Naive thymus-derived CD8-positive, alpha-beta T cell (primary cell): ENCODE data around the gene TADA2B. TPM values are rescaled to one million over a fixed set of nuclear protein-coding genes. Genes with fewer than 3 reads are reported as not detected.
A peak's percentile ranks its signal among the peaks of the same experiment; 100 is the strongest.

Source experiments
- ATAC-seq, 2 donors: fragments of 150-1000 bp; cut with Tn5 transposase in 1 of 2; sonication (Bioruptor Pico), chemical (Tn5 transposase) in 1 of 2; 1 replicate in 1 of 2; 2 replicates in 1 of 2; pipeline ENCODE4 v1.10.0; 2021; ENCODE audit warnings: mild to moderate bottlenecking in 2 of 2, moderate library complexity in 2 of 2
- POLR2A ChIA-PET: fragments of 350-600 bp; sonication (Branson Sonifier 250); formaldehyde crosslinking; loops from one replicate; lab custom pipeline; 2021; ENCODE audit warnings: antibody characterized with exemption; lab: Charles Lee
- DNase-seq, 10 donors: peaks; one replicate each; pipeline versions ENCODE4 v3.0.0 to v3.0.0-alpha.2; 2020 to 2022
- H3K27ac Mint-ChIP-seq, 10 donors: one replicate each; pipeline ENCODE4 v1.8.0; 2020 to 2022; ENCODE audit warnings: mild to moderate bottlenecking in 10 of 10, mixed read lengths in 10 of 10, moderate library complexity in 4 of 10, inconsistent platforms in 1 of 10
- H3K27me3 Mint-ChIP-seq, 5 donors: one replicate each; pipeline ENCODE4 v1.8.0; 2021 to 2022; ENCODE audit warnings: mixed read lengths in 5 of 5
- H3K36me3 Mint-ChIP-seq, 3 donors: one replicate each; pipeline ENCODE4 v1.8.0; 2020 to 2022; ENCODE audit warnings: mixed read lengths in 3 of 3, mild to moderate bottlenecking in 2 of 3, inconsistent platforms in 1 of 3
- H3K4me1 Mint-ChIP-seq, 4 donors: one replicate each; pipeline ENCODE4 v1.8.0; 2021 to 2022; ENCODE audit warnings: mixed read lengths in 4 of 4
- H3K4me3 Mint-ChIP-seq, 10 donors: one replicate each; pipeline ENCODE4 v1.8.0; 2020 to 2022; ENCODE audit warnings: mild to moderate bottlenecking in 10 of 10, mixed read lengths in 10 of 10, moderate library complexity in 6 of 10, inconsistent platforms in 1 of 10
- H3K9me3 Mint-ChIP-seq, 9 donors: one replicate each; pipeline ENCODE4 v1.8.0; 2020 to 2022; ENCODE audit warnings: mixed read lengths in 9 of 9, mild to moderate bottlenecking in 3 of 9, inconsistent platforms in 1 of 9, moderate library complexity in 1 of 9
- polyA plus RNA-seq, 3 donors: library from polyadenylated mRNA; unstranded; fragments of 300-500 nt; fragmentation: Illumina TruSeq; gene quantifications; one replicate each; pipeline ENCODE4 v1.2.3, GENCODE V29; 2021
- total RNA-seq, 8 experiments: library from RNA in 2 of 8; stranded (reverse) in 2 of 8; gene quantifications; one replicate each; pipeline ENCODE4 v1.2.3 and lab custom pipeline; 2021 to 2026

The TADA2B gene
- total and polyA plus RNA-seq, 5 experiments from 2014 or later: 2.6 to 55.2 (median 4.8) TPM

DNA sequence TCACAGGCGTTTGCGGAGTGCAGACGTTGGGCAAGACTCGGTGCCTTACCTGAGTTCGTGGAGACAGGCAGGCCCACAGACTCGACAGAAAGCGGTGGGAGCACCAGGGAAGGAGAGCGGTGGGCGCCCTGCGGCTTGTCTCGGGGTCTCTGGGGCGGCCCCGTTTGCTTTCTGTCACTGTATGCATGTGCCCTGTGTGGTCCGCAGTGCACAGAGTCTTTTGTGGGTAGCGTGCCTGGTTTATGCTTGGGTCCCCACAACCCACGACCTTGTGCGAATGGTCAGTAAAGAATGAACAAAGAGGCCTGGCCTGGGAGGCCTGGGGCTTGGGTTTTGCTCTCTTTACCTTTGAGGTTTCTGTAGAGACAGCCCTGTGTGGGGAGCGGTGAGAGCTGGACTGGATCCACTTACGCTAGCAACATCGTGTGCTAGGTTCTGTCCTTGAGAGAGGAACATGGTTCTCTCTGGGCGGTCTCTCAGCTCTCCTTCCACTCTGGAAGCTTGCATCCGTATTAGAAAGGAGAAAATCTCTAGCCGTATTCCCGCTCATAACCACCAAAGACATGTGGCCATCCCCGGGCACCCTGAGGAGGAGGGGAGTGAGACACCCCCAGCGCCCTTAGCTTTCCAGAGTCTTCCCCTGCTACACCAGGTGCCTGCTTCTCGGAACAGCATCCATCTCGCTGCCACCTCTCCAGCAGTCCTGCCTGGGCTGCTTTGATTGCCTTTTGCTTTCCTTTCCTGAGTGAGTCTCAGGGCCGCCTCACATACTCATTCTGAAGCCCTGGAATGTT lies 1.2 kb downstream of the TADA2B start:
- peaks cover 0 to 11% (median 2%) of the 10 kb centered on the region in 3 donors for H3K36me3 Mint-ChIP-seq
- no peak for DNase-seq
- H3K4me3 Mint-ChIP-seq: peak overlapping the region; percentile 87 to 95 (median 92)
- no peaks in the 10 kb centered on the region for H3K27me3 Mint-ChIP-seq
- ATAC-seq: no peak
- POLR2A ChIA-PET: interaction anchor here (0.6 to 6.9 kb wide), 13 partner anchors 12 to 860 kb away, joined by 3 to 172 read pairs (median 5); partner anchors contain the start of genes BLOC1S4, GRPEL1 and TBC1D14
- peaks cover 39 to 66% (median 55%) of the 10 kb centered on the region in 4 donors for H3K4me1 Mint-ChIP-seq
- H3K27ac Mint-ChIP-seq: peak overlapping the region; percentile 68 to 93 (median 88)
- H3K9me3 Mint-ChIP-seq: no peaks in the 10 kb centered on the region

DNA sequence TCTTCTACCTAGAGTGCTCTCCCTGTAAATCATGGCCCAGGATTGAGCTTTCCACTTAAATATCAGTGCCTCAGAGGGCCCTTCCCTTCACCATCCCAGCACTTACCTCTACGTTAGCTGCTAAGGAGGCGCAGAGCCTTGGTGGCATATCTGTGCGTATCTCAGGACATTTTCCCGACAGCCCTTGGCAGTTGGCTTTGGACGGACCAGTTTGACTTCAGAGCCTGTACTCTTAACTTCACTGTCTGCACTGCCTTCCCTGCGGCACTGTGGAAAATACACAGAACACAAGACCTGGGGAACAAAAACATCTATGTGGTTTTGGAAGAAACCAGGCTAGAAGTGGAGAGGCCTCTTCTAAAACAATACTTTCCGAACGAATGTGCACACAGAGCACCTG lies 2.4 kb downstream of the TADA2B start:
- Mint-ChIP-seq H3K27ac (peak overlapping the region in 8 of 10 donors; percentile 41 to 80 (median 74)), H3K36me3 (peaks cover 0 to 11% (median 2%) of the 10 kb centered on the region in 3 donors), H3K4me1 (peaks cover 43 to 73% (median 62%) of the 10 kb centered on the region in 4 donors), H3K4me3 (peak overlapping the region; percentile 87 to 95 (median 92)), H3K27me3 (no peaks in the 10 kb centered on the region), H3K9me3 (no peaks in the 10 kb centered on the region)
- ATAC-seq (no peak), DNase-seq (no peak)
- POLR2A ChIA-PET: interaction anchor here (1.1 to 6.9 kb wide), 4 partner anchors 17 to 136 kb away, joined by 3 to 172 read pairs (median 20); partner anchors contain the start of genes GRPEL1 and TBC1D14

DNA sequence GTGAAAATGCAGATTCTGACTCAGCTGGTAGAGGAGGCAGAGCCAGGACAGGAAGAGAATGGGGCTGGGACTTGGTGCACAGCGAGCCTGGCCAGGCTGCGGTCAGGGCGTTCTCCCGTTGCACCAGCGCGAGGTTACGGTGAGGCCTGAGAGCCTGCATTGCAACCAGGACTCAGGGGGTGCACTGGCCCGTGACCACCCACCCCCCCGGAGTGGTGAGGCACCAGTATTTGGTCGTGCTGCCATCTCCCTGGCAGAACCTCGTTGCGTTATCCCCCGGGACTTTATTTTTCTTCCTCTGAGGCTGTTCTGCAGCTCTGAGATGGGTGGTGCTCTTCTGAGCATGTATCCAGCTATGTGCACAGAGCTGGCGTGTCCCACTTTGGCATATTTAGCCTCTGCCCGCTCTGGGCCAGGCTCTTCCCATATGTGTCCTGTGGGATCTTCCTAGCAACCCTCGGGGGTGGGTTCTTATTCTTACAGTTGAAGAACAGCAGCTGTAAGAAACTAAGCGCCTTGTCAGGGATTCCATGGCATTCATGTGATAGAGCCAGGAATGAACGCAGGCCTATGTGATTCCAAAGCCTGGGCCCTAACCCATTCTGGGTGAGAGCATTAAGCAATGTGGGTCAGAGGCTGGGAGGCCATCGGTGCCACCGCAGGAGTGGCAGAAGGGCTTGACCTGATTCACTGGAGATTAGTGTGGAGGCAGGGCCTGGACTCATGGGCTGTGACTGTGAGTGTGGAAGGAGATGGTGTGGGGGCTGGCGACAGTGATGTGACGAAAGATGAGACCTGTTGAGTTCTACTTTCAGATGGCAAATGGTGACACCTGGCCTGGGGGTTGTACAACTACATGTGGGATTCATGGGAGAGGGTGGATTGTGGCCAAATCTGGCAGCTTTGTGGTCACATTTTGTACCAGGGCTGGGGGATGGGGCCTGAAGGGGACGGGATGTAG lies 3.1 kb downstream of the TADA2B start:
- Mint-ChIP-seq H3K9me3 (no peaks in the 10 kb centered on the region), H3K4me1 (peaks cover 43 to 73% (median 64%) of the 10 kb centered on the region in 4 donors), H3K27ac (peak overlapping the region in 6 of 10 donors; percentile 75 to 89 (median 80)), H3K4me3 (peak overlapping the region; percentile 87 to 95 (median 92)), H3K27me3 (no peaks in the 10 kb centered on the region), H3K36me3 (peaks cover 0 to 13% (median 2%) of the 10 kb centered on the region in 3 donors)
- ATAC-seq: no peak
- POLR2A ChIA-PET: interaction anchor here (1.2 to 6.9 kb wide), 4 partner anchors 17 to 72 kb away, joined by 3 to 172 read pairs (median 5); partner anchors contain the start of gene GRPEL1
- no peak for DNase-seq

DNA sequence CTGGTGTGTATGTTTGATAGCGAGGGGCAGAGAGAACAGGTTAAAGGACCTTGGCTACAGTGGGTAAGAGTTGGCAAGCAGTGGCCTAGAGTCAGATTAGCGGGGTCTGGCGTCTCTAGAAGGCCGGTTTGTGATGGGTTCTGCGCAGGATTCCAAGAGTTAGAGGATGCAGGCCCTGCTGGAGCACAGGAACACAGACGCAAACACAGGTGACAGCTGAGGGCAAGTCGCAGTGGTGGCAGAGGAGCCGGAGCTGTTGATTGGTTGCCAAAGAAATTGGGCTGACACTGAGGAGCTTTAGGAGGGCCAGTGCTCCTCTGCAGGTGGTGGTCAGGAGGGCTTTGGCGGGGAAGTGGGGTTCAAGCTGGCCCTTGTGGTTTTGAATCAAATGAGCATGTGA lies 3.8 kb downstream of the TADA2B start:
- POLR2A ChIA-PET: interaction anchor here (1.2 to 1.5 kb wide), 3 partner anchors 16 to 72 kb away, joined by 3 to 6 read pairs (median 4); partner anchors contain the start of gene GRPEL1
- H3K27me3 Mint-ChIP-seq: no peaks in the 10 kb centered on the region
- peak overlapping the region in 9 of 10 donors; percentile 60 to 94 (median 87) for H3K4me3 Mint-ChIP-seq
- peaks cover 40 to 69% (median 64%) of the 10 kb centered on the region in 4 donors for H3K4me1 Mint-ChIP-seq
- H3K27ac Mint-ChIP-seq: peak overlapping the region in 8 of 10 donors; percentile 15 to 89 (median 78)
- DNase-seq: no peak
- H3K36me3 Mint-ChIP-seq: peaks cover 0 to 13% (median 2%) of the 10 kb centered on the region in 3 donors
- ATAC-seq: no peak
- no peaks in the 10 kb centered on the region for H3K9me3 Mint-ChIP-seq

DNA sequence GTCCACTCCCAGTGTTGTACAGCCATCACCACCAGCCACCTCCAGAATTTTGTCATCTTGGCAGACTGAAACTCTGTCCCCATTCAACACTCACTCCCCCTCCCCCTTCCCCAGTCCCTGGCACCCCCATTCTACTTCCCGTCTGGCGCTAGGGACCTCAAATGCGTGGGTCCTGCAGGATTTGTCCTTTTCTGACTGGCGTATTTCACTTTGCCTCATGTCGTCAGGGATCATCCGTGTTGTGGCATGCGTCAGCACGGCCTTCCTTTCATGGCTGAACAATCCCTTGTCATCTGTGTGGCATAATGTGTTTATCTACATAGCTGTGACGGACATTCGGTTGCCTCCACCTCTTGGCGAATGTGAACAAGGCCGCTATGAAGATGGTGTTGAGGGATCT lies 5.5 kb downstream of the TADA2B start:
- Mint-ChIP-seq H3K27me3 (no peaks in the 10 kb centered on the region), H3K9me3 (no peaks in the 10 kb centered on the region), H3K36me3 (peaks cover 0 to 25% (median 2%) of the 10 kb centered on the region in 3 donors), H3K4me1 (peaks cover 41 to 81% (median 71%) of the 10 kb centered on the region in 4 donors), H3K4me3 (peak overlapping the region in 3 of 10 donors; percentile 15 to 70 (median 52)), H3K27ac (peak overlapping the region in 1 of 10 donors; percentile 51)
- no peak for DNase-seq
- ATAC-seq: no peak
- POLR2A ChIA-PET: no interaction called here

DNA sequence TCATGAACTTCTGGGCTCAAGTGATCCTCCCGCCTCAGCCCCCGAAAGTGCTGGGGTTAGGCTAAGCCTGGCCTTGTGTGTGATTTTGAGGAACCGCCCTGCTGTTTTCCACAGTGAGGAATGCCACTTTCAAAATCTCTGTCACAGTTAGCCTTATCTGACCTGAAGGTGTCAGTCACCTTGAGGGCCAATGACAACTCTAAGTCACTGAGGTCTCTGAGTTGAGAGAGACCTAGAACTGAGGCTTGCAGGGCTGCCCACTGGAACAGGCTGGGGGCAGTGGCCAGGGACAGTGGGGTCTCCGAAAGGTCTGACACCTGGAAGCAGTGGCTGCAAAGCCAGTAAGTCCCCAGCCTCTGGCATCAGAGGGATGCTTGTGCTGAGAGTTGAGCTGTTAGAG lies 6.1 kb downstream of the TADA2B start:
- H3K27ac Mint-ChIP-seq: peak overlapping the region in 1 of 10 donors; percentile 64

DNA sequence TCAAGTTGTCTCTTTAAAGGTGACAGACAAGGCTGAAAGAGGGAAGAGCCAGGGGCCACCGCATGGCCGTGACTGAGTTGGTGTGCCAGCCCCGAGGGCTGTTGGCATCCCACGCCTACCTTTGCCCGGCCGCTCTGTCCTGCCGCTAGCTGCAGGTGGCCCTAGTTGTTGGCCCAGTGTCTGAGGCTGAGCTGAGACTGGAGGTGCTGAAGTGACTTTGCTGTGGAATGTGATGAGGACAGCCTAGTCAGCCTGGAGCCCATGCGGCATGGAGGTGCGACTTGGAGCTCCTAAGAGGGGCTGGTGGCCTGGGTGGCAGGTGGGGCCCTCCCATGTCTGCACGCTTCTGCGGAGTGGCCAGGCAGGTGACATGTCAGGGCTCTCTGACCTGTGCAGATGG lies 6.6 kb downstream of the TADA2B start:
- ATAC-seq: no peak
- Mint-ChIP-seq H3K36me3 (peaks cover 5 to 36% (median 9%) of the 10 kb centered on the region in 3 donors), H3K27me3 (no peaks in the 10 kb centered on the region), H3K9me3 (no peaks in the 10 kb centered on the region), H3K4me1 (peaks cover 43 to 83% (median 68%) of the 10 kb centered on the region in 4 donors), H3K4me3 (no peak overlapping the region), H3K27ac (peak overlapping the region in 3 of 10 donors; percentile 29 to 74 (median 64))
- no peak for DNase-seq
- POLR2A ChIA-PET: interaction anchor here (1.2 kb wide), 1 partner anchor 18 kb away, joined by 3 read pairs; the partner anchor contains the start of gene GRPEL1

More for the DNA sequence above, 6.1 kb downstream of the TADA2B start:
- no peaks in the 10 kb centered on the region for H3K9me3 Mint-ChIP-seq
- DNase-seq (no peak), ATAC-seq (no peak)
- H3K4me3 Mint-ChIP-seq: no peak overlapping the region
- H3K27me3 Mint-ChIP-seq: no peaks in the 10 kb centered on the region
- peaks cover 2 to 32% (median 6%) of the 10 kb centered on the region in 3 donors for H3K36me3 Mint-ChIP-seq
- POLR2A ChIA-PET: interaction anchor here (1.2 kb wide), 1 partner anchor 19 kb away, joined by 3 read pairs; the partner anchor contains the start of gene GRPEL1
- H3K4me1 Mint-ChIP-seq: peaks cover 42 to 85% (median 72%) of the 10 kb centered on the region in 4 donors

DNA sequence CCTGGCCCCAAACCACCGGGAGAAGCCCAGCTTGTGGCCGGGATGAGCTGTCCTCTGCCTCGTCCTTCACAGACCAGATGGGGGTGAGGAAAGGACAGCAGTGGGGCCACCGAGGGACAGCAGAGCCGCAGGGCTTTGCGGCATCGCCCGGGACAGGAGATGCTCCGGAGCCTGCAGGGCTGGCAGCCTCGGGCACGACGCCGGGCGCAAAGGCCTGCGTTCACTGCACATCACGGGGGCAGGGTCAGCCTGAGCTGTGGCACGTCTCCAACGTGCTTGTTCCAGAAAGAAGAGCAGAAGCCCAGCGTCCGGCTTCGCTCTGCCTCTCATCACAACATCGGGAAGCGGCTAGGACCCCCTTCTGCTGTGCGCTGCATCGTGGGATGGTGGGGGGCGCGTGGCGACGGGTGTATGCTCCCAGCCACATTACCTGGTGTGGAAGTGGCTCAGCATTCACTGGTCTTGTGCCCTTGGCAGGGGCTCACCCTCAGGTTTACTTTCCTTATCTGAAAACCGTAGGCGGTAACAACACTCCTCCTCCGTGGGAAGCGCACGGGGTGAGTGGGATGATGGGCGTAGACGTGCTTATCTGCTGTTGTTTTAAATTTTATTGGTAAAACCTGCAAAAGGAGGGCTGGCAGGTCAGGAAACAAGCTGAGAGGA lies 7.4 kb downstream of the TADA2B start:
- ATAC-seq: no peak
- no peaks in the 10 kb centered on the region for H3K9me3 Mint-ChIP-seq
- H3K4me3 Mint-ChIP-seq: no peak overlapping the region
- H3K27ac Mint-ChIP-seq: no peak overlapping the region
- H3K27me3 Mint-ChIP-seq: no peaks in the 10 kb centered on the region
- DNase-seq: no peak
- peaks cover 5 to 43% (median 10%) of the 10 kb centered on the region in 3 donors for H3K36me3 Mint-ChIP-seq
- peaks cover 34 to 74% (median 60%) of the 10 kb centered on the region in 4 donors for H3K4me1 Mint-ChIP-seq
- POLR2A ChIA-PET: no interaction called here

DNA sequence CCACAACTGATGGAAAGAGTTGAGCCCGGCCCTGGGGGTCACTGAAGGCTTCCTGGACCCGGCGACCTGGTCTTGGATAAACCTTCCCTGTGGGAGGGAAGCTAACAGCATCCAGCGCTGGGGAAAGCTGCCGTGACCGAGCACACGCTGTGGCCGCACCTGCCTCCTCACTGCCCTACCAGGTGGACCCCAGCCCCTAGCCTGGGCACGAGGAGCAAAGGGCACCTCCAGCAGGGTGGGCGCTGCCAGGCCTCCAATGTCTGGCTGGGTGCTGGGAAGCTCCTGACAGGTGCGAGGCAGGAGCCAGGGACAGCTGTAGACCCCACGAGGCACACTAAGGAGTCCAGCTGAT lies 7.9 kb downstream of the TADA2B start:
- Mint-ChIP-seq H3K36me3 (peaks cover 5 to 46% (median 10%) of the 10 kb centered on the region in 3 donors), H3K4me1 (peaks cover 32 to 70% (median 54%) of the 10 kb centered on the region in 4 donors), H3K9me3 (no peaks in the 10 kb centered on the region), H3K27ac (no peak overlapping the region), H3K27me3 (no peaks in the 10 kb centered on the region), H3K4me3 (no peak overlapping the region)
- no peak for ATAC-seq
- no peak for DNase-seq
- POLR2A ChIA-PET: no interaction called here

DNA sequence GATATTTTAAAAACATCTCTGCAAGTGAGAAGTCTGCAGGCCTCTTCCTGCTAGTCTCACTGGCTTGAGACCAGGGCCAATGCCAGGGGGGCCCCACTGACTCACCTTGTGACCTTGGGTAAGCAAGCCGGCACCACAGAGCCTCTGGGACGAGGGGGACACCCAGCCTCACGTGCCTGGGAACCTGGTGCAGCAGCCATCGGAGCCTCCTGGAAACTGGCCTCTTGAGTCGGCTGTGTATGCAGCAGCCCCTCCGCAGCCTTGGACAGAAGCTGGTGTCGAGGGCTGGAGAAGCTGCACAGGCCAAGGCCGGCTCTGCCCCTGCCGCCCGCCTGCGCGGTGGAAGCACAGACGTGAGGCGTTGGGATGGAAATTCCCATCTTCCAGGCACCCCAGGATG lies 8.7 kb downstream of the TADA2B start:
- Mint-ChIP-seq H3K27me3 (no peaks in the 10 kb centered on the region), H3K9me3 (no peaks in the 10 kb centered on the region), H3K36me3 (peaks cover 5 to 51% (median 10%) of the 10 kb centered on the region in 3 donors), H3K4me3 (no peak overlapping the region), H3K27ac (peak overlapping the region in 1 of 10 donors; percentile 9), H3K4me1 (peaks cover 25 to 64% (median 47%) of the 10 kb centered on the region in 4 donors)
- no peak for ATAC-seq
- no peak for DNase-seq
- POLR2A ChIA-PET: interaction anchor here (1.6 kb wide), 1 partner anchor 16 kb away, joined by 9 read pairs; the partner anchor contains the start of gene GRPEL1

DNA sequence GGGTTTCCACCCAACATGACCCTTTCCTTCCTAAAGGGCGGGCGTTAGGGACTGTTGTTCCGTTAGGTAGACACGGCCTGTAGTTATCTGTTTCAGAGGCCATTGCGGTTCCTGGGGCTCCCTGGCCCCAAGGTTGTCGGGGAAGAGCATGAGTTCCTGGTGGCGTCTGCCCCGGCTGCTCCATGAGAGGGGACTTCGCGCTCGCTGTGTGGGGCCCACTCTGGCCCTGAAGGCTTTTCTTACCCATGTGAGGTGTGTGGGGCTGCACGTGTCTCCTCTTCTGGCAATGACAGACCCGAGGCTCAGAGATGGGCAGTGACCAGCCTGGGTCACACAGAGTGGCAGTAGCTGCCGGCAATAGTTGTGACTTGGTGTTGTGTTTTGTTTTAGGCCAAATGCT lies 9.1 kb downstream of the TADA2B start:
- Mint-ChIP-seq H3K4me3 (peak overlapping the region in 3 of 10 donors; percentile 9 to 57 (median 30)), H3K27me3 (no peaks in the 10 kb centered on the region), H3K27ac (peak overlapping the region in 5 of 10 donors; percentile 32 to 89 (median 56)), H3K9me3 (no peaks in the 10 kb centered on the region), H3K36me3 (peaks cover 5 to 48% (median 10%) of the 10 kb centered on the region in 3 donors), H3K4me1 (peaks cover 21 to 60% (median 43%) of the 10 kb centered on the region in 4 donors)
- POLR2A ChIA-PET: interaction anchor here (1.6 kb wide), 1 partner anchor 15 kb away, joined by 9 read pairs; the partner anchor contains the start of gene GRPEL1
- DNase-seq (no peak), ATAC-seq (no peak)
